GM12878 (cell line): ENCODE data around the gene TMEM163. TPM values are rescaled to one million over a fixed set of nuclear protein-coding genes. Genes with fewer than 3 reads are reported as not detected.

Experiments
- BCL3 ChIP-seq: IDR thresholded peaks from 2 replicates; pipeline ENCODE4 v1.6.1; 2011; ENCODE audit warnings: borderline replicate concordance, low read depth, mild to moderate bottlenecking, moderate library complexity, low read length; ENCODE audit not compliant: insufficient read depth, poor library complexity, severe bottlenecking
- CHD2 ChIP-seq: IDR thresholded peaks from 2 replicates; pipeline ENCODE4 v1.6.1; 2011; ENCODE audit warnings: low read depth, low read length, improper control_type of control experiment, borderline replicate concordance
- FOXK2 ChIP-seq: fragments of 450-650 bp; IDR thresholded peaks from 2 replicates; pipeline ENCODE4 v1.6.1; 2017; ENCODE audit warnings: mild to moderate bottlenecking, moderate library complexity
- GATAD2B ChIP-seq: fragments of 450-650 bp; conservative IDR thresholded peaks from 2 replicates; pipeline ENCODE4 v1.6.1; 2017; ENCODE audit warnings: low read depth, mild to moderate bottlenecking, moderate library complexity
- JUND ChIP-seq: IDR thresholded peaks from 2 replicates; pipeline ENCODE4 v1.6.1; 2012; ENCODE audit warnings: low read depth, mild to moderate bottlenecking, low read length, improper control_type of control experiment, moderate library complexity
- LARP7 ChIP-seq: fragments of 450-650 bp; IDR thresholded peaks from 2 replicates; pipeline ENCODE4 v1.6.1; 2017; ENCODE audit warnings: mild to moderate bottlenecking
- MEF2B ChIP-seq: fragments of 450-650 bp; IDR thresholded peaks from 2 replicates; pipeline ENCODE4 v1.6.1; 2018; ENCODE audit warnings: mild to moderate bottlenecking, moderate library complexity; ENCODE audit not compliant: partially characterized antibody, poor library complexity, severe bottlenecking
- MTA3 ChIP-seq: IDR thresholded peaks from 2 replicates; pipeline ENCODE4 v1.6.1; 2012; ENCODE audit warnings: low read length, inconsistent platforms, borderline replicate concordance
- NBN ChIP-seq: fragments of 450-650 bp; IDR thresholded peaks from 2 replicates; pipeline ENCODE4 v1.6.1; 2016
- NFIC ChIP-seq: IDR thresholded peaks from 2 replicates; pipeline ENCODE4 v1.6.1; 2012; ENCODE audit warnings: low read depth, mild to moderate bottlenecking, inconsistent platforms, low read length, moderate library complexity
- NFYB ChIP-seq: IDR thresholded peaks from 2 replicates; pipeline ENCODE4 v1.6.1; 2011; ENCODE audit warnings: low read depth, mild to moderate bottlenecking, low read length, improper control_type of control experiment, moderate library complexity; ENCODE audit not compliant: insufficient read depth
- NKRF ChIP-seq: fragments of 450-650 bp; conservative IDR thresholded peaks from 2 replicates; pipeline ENCODE4 v1.6.1; 2017; ENCODE audit warnings: mild to moderate bottlenecking, moderate library complexity
- POLR2A ChIP-seq: IDR thresholded peaks from 2 replicates; pipeline ENCODE4 v1.6.1; 2011; ENCODE audit warnings: low read depth, mild to moderate bottlenecking, low read length
- RELA ChIP-seq: fragments of 450-650 bp; IDR thresholded peaks from 2 replicates; pipeline ENCODE4 v1.8.0; 2014; ENCODE audit warnings: borderline replicate concordance; ENCODE audit not compliant: partially characterized antibody
- RELB ChIP-seq: fragments of 450-650 bp; IDR thresholded peaks from 2 replicates; pipeline ENCODE4 v1.6.1; 2017; ENCODE audit warnings: low read depth, mild to moderate bottlenecking, moderate library complexity
- SIN3A ChIP-seq: IDR thresholded peaks from 2 replicates; pipeline ENCODE4 v1.6.1; 2012; ENCODE audit warnings: low read depth, low read length, improper control_type of control experiment
- SMAD5 ChIP-seq: IDR thresholded peaks from 2 replicates; pipeline ENCODE4 v1.6.1; 2016; ENCODE audit warnings: antibody characterized with exemption, low read depth
- STAT3 ChIP-seq: IDR thresholded peaks from 2 replicates; pipeline ENCODE4 v1.6.1; 2011; ENCODE audit warnings: low read depth, low read length, improper control_type of control experiment
- SUPT20H ChIP-seq: IDR thresholded peaks from 2 replicates; pipeline ENCODE4 v1.6.1; 2011; ENCODE audit warnings: low read depth, mild to moderate bottlenecking, low read length, moderate library complexity, borderline replicate concordance; ENCODE audit not compliant: control insufficient read depth
- ZNF207 ChIP-seq: fragments of 450-650 bp; IDR thresholded peaks from 2 replicates; pipeline ENCODE4 v1.6.1; 2014; ENCODE audit warnings: antibody characterized with exemption, mild to moderate bottlenecking, borderline replicate concordance
- ZNF217 ChIP-seq: fragments of 450-650 bp; IDR thresholded peaks from 2 replicates; pipeline ENCODE4 v1.6.1; 2017; ENCODE audit warnings: antibody characterized with exemption, mild to moderate bottlenecking
- ZNF687 ChIP-seq: fragments of 450-650 bp; IDR thresholded peaks from 2 replicates; pipeline ENCODE4 v1.6.1; 2017; ENCODE audit warnings: mild to moderate bottlenecking, moderate library complexity
- polyA plus RNA-seq, 11 experiments: library from polyadenylated mRNA; depleted of rRNA in 4 of 11; unstranded in 6 of 11; stranded (reverse) in 5 of 11; fragments of >200 nt; fragmentation: Nextera tagmentation in 4 of 11; fragmentation: Illumina TruSeq in 1 of 11; extraction: Ambion mirVana in 4 of 11; extraction: Trizol in 1 of 11; gene quantifications; 1 replicate in 1 of 11; 2 replicates in 10 of 11; pipeline versions ENCODE4 v1.2.1 to v1.2.3, GENCODE V29; 2011 to 2016; ENCODE audit warnings: inconsistent platforms in 2 of 11, missing spikeins in 2 of 11, low read depth in 1 of 11
- total RNA-seq, 4 experiments: library from RNA; depleted of rRNA in 3 of 4; stranded (reverse); fragments of >200 nt in 3 of 4; fragmentation: Illumina TruSeq in 1 of 4; extraction: Trizol in 1 of 4; gene quantifications; 2 replicates each; pipeline versions ENCODE4 v1.2.1 to v1.2.3, GENCODE V29; 2013 to 2021

Gene TMEM163
- total and polyA plus RNA-seq, 10 of the 15 experiments (the other 5 are each of a cell fraction or from before 2014, with no cell fraction given) = 0.05 to 0.11 (median 0.07) TPM; not detected in 4

- TF ChIP-seq ZNF217 (no peak), NFIC (peak; percentile 88), NFYB (0 out of 2 replicates have a peak, but pooled peaks have one; percentile 23), ZNF207 (no peak), ZNF687 (no peak), NBN (peak; percentile 72; the same call in 1 of the 2 replicates), LARP7 (no peak), FOXK2 (no peak), NKRF (no peak), GATAD2B (0 out of 2 replicates have a peak, but pooled peaks have one; percentile 19), MTA3 (0 out of 2 replicates have a peak, but pooled peaks have one; percentile 62), POLR2A (peak; percentile 22; the same call in 1 of the 2 replicates), MEF2B (peak; percentile 44), RELB (peak; percentile 66), CHD2 (no peak), JUND (no peak), RELA (no peak), STAT3 (0 out of 2 replicates have a peak, but pooled peaks have one; percentile 68), SMAD5 (no peak), SUPT20H (no peak), BCL3 (peak; percentile 39), SIN3A (no peak)
Observed at GRCh38 chr2:134739879-134740301, 21.1 kb upstream of the TMEM163 start (continued).
